Stimulated activated CD4-positive, alpha-beta T cell treated with anti-CD3 and anti-CD28 coated beads, Interleukin-1b, Interleukin-23, amount 100 ng/mL, for 48 hours (primary cell): ENCODE results near the gene CHID1.

Experiments used
- DNase-seq: peaks from one replicate; pipeline ENCODE4 v3.0.0-alpha.2; 2020

CHID1 gene

GRCh38 chr11:883527-883926 lies 27.1 kb downstream of the CHID1 start:
- DNase-seq = no peak

GRCh38 chr11:882596-882995 lies 28.0 kb downstream of the CHID1 start:
- no peak for DNase-seq

GRCh38 chr11:880447-880846 lies 30.2 kb downstream of the CHID1 start:
- no peak for DNase-seq

GRCh38 chr11:877565-877964 lies 33.0 kb downstream of the CHID1 start:
- DNase-seq = peak; percentile 55

- no peak for DNase-seq
Measured at GRCh38 chr11:876545-876944, 34.1 kb downstream of the CHID1 start.

GRCh38 chr11:875769-876301 lies 34.8 kb downstream of the CHID1 start:
- no peak for DNase-seq

DNA sequence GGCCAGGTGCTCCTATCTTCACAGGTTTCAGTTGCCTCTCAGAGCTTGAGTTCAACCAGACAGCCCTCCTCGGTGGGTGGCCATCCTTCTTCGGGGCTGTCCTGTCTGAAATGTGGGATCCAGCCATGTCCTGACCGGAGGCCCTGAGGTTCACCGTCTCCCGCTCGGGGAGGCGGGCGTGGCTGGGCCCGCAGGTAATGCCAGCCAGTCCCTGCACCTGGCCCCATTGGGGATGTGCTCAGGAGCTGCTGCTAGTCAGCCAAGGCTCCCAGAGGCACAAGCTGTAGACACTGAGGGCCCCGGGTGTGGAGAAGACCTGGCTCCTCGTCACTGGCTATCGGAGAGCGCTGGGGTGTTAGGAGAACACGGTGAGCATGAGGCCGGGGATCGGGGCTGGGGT lies 35.4 kb downstream of the CHID1 start:
- no peak for DNase-seq

GRCh38 chr11:873706-874105 lies 36.9 kb downstream of the CHID1 start:
- DNase-seq = no peak

GRCh38 chr11:872799-873198 lies 37.8 kb downstream of the CHID1 start:
- no peak for DNase-seq

DNA sequence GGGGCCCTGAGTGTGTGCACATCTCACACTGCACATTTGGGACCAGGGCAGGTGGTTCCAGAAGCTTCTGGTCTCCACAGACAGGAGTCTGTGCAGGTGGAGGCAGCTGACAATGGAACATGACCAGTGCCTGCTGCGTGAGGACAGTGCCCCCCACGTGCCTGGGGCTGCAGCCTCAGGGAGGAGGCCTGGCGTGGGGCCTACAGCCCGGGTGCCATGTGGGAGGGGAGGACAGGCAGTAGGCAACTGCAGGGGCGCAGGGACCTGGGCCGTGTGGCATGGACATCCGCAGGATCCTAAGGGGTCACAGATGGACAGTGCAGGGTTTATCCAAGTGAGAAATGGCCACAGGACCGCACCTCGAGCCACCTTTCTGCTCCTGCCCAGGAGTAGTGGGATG lies 39.1 kb downstream of the CHID1 start:
- no peak for DNase-seq

- DNase-seq = no peak
Measured at GRCh38 chr11:870418-870817, 40.2 kb downstream of the CHID1 start.

DNA sequence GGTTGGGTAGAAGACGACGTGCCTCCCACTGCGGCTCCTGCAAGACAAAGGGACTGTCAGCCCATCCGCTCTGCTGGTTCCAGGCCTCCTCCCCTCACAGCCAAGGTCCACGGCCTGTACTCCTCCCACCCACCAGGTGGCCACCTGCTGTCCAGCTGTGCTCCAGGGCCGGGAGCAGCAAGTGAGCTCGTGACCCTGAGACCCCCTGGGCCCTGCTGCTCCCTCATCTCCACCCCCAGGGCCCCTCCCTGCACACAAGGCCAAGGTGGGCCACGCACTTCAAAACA lies 40.5 kb downstream of the CHID1 start:
- no peak for DNase-seq

DNA sequence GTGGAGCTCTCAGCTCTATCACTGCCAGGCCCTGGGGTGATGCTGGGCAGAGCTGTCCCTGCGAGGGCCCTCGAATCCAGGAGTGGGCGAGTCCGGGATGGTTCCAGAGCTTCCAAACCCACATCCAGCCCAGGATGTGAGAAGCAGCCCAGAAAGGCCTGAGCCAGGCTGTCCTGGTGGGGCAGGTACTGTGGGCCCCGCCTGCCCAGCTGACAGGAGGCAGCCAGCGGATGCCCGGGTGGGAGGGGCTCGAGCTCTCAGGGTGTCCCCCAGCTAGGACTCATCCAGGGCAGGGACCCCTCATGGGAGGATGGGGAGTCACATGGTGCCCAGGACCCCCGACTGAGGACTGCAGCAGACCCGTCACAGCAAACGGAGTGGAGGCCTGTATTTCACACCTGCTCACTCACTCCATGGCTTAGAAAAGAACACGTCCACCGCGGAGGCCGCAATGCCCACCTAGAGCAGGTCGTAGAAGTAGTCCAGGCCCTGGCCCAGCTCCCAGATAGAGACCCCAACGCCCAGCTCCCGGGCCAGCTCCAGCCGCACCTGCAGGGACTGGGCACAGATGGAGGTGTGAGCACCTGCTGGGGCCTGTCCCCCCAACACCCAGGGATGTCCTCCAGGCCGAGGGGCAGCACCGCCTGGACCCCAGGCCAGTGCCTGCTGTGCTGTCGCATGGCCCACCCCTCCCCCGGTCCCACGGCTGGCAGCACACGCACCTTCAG lies 41.0 kb downstream of the CHID1 start:
- DNase-seq = no peak

- DNase-seq = no peak
Measured at GRCh38 chr11:868802-869201, 41.8 kb downstream of the CHID1 start.

GRCh38 chr11:868394-868793 lies 42.2 kb downstream of the CHID1 start:
- no peak for DNase-seq

DNA sequence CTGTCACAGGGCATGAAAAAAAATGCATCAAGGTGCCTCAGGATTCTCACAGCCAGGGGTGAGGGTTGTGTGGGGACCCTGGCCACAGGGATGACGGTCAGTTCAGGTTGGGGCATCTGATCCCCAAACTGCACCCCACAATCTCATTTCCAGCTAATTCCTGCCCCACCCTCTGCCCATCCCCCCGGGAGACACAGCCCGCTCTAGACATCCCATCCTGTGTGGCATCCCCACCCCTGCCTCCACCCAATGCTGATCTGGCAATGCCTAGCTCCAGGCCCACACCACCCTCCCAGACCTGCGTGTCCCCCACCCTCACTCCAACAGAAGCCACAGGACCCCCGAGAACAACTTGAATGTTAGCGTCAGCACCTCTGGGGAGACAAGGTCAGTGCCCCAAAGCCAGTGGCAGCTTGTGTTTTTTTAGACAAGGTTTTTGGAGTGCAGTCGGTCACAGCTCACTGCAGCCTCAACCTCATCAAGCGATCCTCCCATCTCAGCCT lies 42.7 kb downstream of the CHID1 start:
- no peak for DNase-seq

- no peak for DNase-seq
Measured at GRCh38 chr11:866481-866880, 44.1 kb downstream of the CHID1 start.

GRCh38 chr11:865462-866430 lies 44.9 kb downstream of the CHID1 start:
- DNase-seq = no peak

- DNase-seq = no peak
Measured at GRCh38 chr11:864898-865297, 45.7 kb downstream of the CHID1 start.

GRCh38 chr11:863910-864827 lies 46.4 kb downstream of the CHID1 start:
- no peak for DNase-seq

- DNase-seq = no peak
Measured at GRCh38 chr11:863023-863909, 47.3 kb downstream of the CHID1 start.

DNA sequence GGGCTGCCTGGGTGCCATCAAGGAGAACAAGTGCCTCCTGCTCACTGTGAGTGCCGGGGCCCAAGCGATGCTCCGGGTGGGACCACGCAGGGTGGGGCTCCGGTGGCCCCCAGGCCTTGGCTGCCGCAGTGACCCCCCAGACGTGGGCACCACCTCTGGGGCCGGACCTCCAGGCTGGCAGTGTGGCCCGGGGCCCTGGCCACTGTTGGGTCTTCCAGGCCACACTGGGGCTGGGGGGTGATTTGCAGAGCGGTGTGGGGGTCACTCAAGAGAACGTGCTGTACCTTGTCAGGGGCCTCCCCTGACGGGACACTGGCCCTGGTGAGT lies 48.0 kb downstream of the CHID1 start:
- DNase-seq = no peak
